Cortex of kidney (tissue), 1 donor: ENCODE data around the gene AKR7A2.
"Not testable (repeated sequence)": the region's sequence is repeated elsewhere in the genome, so short reads cannot be mapped to it uniquely, and the experiment has no call there.

Experiments
- DNase-seq: peaks from one replicate; lab custom pipeline; 2025; lab: John Stamatoyannopoulos, UW

Gene AKR7A2

DNA sequence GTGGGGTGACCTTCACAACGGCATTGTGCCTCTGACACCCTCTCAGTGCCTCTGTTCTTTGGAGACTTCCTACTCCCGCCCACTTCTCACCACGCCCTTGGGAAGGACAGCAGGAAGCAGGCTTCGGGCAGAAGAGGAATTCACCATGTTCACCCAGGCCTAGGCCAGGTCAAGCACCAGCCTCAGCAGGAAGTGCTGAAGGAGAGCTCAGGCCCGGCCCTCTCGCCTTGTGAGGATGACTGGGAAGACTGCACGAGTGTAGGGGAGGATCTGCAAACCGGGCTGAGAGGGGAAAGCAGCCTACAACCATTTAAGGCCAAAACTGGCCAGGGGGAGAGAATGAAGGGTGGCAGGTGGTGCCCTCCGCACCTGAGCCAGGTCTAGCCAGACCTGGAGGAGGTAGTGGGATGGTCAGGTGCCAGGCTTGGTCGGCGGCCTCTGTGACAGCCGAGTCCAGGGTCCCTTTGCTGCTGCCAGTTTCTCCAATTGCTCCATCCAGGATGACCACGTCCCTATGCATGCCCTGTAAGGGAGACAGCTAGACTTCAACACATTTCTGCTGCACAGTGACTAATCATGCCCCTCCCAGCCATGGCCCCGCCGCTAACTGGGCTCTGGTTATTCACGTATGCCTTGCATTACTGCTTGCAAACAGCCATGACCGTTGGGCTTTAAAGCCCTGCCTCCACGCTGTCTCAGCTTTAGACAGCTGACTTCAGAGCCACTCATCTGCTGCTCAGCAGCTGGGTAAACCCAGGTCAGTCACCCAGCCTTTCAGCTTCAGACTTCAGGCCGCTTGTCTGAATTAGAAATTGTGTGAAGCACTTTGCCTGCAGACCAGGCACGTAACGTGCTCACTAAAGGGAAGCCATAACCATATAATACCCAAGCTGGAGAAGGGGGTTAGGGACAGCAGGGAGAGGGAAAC, 51.5 kb downstream of the AKR7A2 start:
- DNase-seq = no peak

GRCh38 chr1:19258353-19258752, 53.6 kb downstream of the AKR7A2 start:
- no peak for DNase-seq

DNA sequence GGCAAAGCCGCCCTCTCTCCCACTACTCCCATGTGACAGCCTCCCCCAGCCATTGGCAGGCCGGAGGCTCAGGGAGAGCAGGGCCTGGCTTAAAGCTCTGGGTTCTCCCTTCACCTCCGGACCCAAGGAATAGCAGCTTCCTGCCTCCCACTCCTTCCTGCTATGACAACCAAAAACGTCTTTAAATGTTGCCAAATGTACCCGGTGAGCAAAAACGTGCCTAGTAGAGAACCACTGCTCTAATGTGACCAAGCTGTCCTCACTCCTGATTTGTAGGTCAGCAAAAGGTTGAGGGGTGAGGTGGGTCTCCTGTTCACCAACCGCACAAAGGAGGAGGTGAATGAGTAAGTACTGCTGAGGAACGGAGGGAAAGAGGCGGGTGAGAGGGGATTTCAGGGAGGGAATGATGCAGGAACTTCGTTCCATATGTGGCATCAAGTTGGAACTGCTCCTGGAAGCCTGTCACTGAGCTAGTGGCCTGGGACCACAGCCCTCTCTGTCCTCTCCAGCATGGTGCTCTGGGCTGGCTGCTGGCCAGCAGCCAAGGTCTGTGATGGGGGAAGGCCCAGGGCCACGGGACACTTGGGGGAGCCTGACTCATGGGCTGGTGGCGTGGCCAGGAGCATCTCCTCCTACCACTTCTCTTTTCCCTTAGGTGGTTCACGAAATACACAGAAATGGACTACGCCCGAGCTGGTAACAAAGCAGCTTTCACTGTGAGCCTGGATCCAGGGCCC, 54.6 kb downstream of the AKR7A2 start:
- no peak for DNase-seq

DNA sequence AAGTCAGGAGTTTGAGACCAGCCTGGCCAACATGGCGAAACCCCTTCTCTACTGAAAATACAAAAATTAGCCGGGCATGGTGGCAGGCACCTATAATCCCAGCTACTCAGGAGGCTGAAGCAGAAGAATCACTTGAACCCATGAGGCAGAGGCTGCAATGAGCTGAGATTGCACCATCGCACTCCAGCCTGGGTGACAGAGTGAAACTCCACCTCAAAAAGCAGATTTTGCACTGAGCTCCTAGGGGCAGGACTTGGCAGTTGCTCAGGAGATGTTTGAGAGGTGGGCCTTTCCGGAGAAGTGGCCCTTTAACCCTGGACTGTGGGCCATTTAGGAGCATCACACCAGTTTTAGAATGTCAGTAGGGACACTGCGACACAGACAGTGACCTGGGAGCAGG, 55.6 kb downstream of the AKR7A2 start:
- not testable (repeated sequence) for DNase-seq

GRCh38 chr1:19255288-19255687, 56.7 kb downstream of the AKR7A2 start:
- no peak for DNase-seq

- DNase-seq = no peak
Observed at GRCh38 chr1:19254416-19254815, 57.5 kb downstream of the AKR7A2 start.
